OCI-LY3 (cell line): ENCODE measurements around the gene CNTLN.

Experiments
- H2AFZ ChIP-seq: fragments of 200-600, 300-600 bp; shearing (Covaris generic); 2 replicates; pipeline ENCODE4 v1.6.0; 2014; ENCODE audit warnings: antibody characterized with exemption, low read depth, low read length
- H3K27ac ChIP-seq: fragments of 200-600, 300-600 bp; sonication (generic); 2 replicates; pipeline ENCODE4 v1.5.1; 2014; ENCODE audit warnings: mild to moderate bottlenecking, low read length, moderate library complexity, mixed read lengths
- H3K27me3 ChIP-seq: fragments of 200-600, 300-600 bp; sonication (generic); 2 replicates; pipeline ENCODE4 v1.6.1; 2014; ENCODE audit warnings: low read depth, low read length, mixed read lengths
- H3K36me3 ChIP-seq: fragments of 200-600, 300-600 bp; sonication (generic); replicated peaks from 2 replicates; pipeline ENCODE3; 2014; ENCODE audit warnings: low read depth, low read length, mixed read lengths
- H3K4me1 ChIP-seq: fragments of 300-600, 200-600 bp; sonication (generic); 2 replicates; pipeline ENCODE4 v1.6.1; 2014; ENCODE audit warnings: low read length, mixed read lengths
- H3K4me2 ChIP-seq: fragments of 200-600, 300-600 bp; sonication (generic); 2 replicates; pipeline ENCODE4 v1.6.1; 2014; ENCODE audit warnings: low read length, mixed read lengths
- H3K4me3 ChIP-seq: fragments of 300-600, 200-600 bp; sonication (generic); 2 replicates; pipeline ENCODE4 v1.5.1; 2014; ENCODE audit warnings: antibody characterized with exemption, mild to moderate bottlenecking, low read length, moderate library complexity
- H3K79me2 ChIP-seq: fragments of 300-600, 200-600 bp; shearing (Covaris generic); 2 replicates; pipeline ENCODE4 v1.6.1; 2014; ENCODE audit warnings: mild to moderate bottlenecking, low read length, mixed read lengths
- H3K9ac ChIP-seq: fragments of 300-600, 200-600 bp; shearing (Covaris generic); 2 replicates; pipeline ENCODE4 v1.6.0; 2014; ENCODE audit warnings: mild to moderate bottlenecking, low read length, moderate library complexity
- H3K9me3 ChIP-seq: fragments of 200-600, 300-600 bp; shearing (Covaris generic); 2 replicates; pipeline ENCODE4 v1.6.1; 2014; ENCODE audit warnings: low read length, mixed read lengths; ENCODE audit not compliant: insufficient read depth
- H4K20me1 ChIP-seq: fragments of 200-600, 300-600 bp; sonication (generic); 2 replicates; pipeline ENCODE4 v1.6.1; 2016; ENCODE audit warnings: low read length, mixed read lengths; ENCODE audit not compliant: insufficient read depth
- EZH2phosphoT487 ChIP-seq: fragments of 200-600 bp; shearing (Covaris generic); IDR thresholded peaks from 2 replicates; pipeline ENCODE4 v1.6.1; 2018; ENCODE audit warnings: antibody characterized with exemption, mixed run types, low read depth
- TF ChIP-seq, protein P1 (sequence below): fragments of 200-600, 300-600 bp; sonication (generic); IDR thresholded peaks from 2 replicates; pipeline ENCODE4 v1.5.1; 2014; ENCODE audit warnings: antibody characterized with exemption, low read length, low read depth

Gene CNTLN

DNA sequence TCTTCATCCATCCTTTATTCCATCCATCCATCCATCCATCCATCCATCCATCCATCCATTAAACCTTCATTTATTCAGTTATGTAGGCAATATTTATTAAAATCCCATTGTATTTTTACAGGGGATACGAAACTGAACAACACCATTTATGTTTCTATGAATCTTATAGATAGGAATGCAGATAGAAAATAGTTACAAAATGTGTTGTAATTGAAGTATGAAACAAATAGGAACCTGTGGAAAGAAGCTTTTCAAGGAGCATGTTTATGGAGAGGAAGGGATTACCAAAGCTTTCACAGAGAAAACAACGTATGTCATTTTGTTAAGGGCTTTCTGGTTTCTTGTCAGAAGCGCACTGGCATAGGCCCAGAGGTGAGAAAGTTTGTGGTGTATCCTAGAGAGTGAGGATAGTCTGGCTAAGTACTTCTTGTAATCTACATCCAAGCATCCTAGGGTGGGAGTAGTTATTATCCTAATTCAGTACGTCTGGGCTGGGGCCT, 184.0 kb downstream of the CNTLN start:
- H3K4me3 ChIP-seq, result no peak overlapping the region
- no peak for TF ChIP-seq EZH2phosphoT487
- TF ChIP-seq, protein P1, sequence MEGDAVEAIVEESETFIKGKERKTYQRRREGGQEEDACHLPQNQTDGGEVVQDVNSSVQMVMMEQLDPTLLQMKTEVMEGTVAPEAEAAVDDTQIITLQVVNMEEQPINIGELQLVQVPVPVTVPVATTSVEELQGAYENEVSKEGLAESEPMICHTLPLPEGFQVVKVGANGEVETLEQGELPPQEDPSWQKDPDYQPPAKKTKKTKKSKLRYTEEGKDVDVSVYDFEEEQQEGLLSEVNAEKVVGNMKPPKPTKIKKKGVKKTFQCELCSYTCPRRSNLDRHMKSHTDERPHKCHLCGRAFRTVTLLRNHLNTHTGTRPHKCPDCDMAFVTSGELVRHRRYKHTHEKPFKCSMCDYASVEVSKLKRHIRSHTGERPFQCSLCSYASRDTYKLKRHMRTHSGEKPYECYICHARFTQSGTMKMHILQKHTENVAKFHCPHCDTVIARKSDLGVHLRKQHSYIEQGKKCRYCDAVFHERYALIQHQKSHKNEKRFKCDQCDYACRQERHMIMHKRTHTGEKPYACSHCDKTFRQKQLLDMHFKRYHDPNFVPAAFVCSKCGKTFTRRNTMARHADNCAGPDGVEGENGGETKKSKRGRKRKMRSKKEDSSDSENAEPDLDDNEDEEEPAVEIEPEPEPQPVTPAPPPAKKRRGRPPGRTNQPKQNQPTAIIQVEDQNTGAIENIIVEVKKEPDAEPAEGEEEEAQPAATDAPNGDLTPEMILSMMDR, result no peak
- no peaks in the 10 kb centered on the region for H3K36me3 ChIP-seq
- H3K9ac ChIP-seq, result no peak overlapping the region
- no peaks in the 10 kb centered on the region for H3K79me2 ChIP-seq
- no peak overlapping the region for H3K27ac ChIP-seq
- no peaks in the 10 kb centered on the region for H4K20me1 ChIP-seq
- no peaks in the 10 kb centered on the region for H3K27me3 ChIP-seq
- H3K9me3 ChIP-seq, result no peaks in the 10 kb centered on the region
- H3K4me2 ChIP-seq, result no peak overlapping the region
- H2AFZ ChIP-seq, result no peak overlapping the region
- H3K4me1 ChIP-seq, result no peaks in the 10 kb centered on the region

DNA sequence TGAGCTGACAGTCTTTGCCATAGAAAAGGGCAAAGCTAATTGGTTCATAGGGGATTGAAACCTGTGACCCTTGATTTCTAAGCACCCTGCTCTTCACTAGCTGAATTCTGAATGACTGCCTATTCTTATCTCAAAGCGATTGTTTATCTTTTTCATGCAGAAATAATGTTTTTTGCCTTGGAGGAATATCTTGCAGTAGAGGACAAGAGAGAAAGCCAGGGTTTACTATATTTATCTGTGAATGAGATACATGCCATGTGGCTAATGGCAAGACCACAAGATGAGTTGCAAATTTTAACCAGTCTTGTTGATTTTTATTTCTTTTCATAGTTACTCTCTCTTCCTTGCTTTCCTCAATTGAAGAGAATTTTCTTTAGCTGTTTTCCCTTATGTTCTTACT, 185.0 kb downstream of the CNTLN start:
- H3K9ac ChIP-seq, result no peak overlapping the region
- H3K4me1 ChIP-seq, result no peaks in the 10 kb centered on the region

DNA sequence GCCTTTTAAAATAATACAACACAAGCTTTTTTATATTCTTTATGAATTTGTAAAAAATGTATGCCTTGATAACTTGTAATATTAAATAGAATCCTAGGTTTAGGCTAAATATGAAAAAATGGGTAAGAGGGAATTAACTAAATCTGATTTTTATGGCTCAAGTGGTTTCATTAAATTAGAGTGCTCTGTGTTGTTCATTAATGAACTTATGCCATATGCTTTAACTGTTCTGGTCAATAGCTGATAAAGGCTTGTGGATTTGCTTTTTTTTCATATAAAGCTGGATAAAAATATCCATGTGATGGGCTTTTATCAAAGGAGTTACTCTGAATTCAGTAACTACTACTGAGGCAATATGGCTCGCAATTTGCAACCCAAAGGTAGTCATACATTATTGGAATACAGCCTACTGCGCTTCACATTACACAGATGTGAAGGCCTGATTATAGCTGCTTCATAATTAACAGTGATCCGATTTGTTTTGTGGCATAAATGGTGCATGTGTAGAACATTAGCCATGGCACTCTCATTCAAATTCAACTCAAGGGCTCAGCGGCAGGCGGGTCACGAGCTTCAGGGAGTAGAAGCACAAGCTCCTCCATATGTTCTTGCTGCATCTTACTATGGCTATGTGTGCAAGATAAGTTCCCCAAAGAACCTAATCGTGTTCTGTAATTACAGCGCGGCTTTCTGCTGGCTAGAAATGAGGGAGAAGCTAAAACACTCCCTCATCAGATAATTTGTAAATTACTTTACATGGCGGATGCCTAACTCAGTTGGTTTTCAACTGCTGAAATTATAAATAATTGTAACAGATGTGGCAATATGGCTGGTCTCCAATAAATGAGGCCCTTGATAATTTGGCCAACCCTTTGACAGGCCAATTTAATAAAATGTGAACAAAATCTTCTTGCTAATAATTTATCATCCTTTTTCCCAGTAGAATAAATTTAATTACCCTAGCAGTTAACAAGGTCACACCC, 188.3 kb downstream of the CNTLN start:
- Histone ChIP-seq H3K4me3 (no peak overlapping the region), H3K4me1 (no peaks in the 10 kb centered on the region)

More for the DNA sequence above, 185.0 kb downstream of the CNTLN start:
- Histone ChIP-seq H3K27me3 (no peaks in the 10 kb centered on the region), H3K27ac (no peak overlapping the region), H4K20me1 (no peaks in the 10 kb centered on the region), H3K9me3 (no peaks in the 10 kb centered on the region), H2AFZ (no peak overlapping the region), H3K36me3 (no peaks in the 10 kb centered on the region), H3K4me3 (no peak overlapping the region), H3K79me2 (no peaks in the 10 kb centered on the region), H3K4me2 (no peak overlapping the region)
- TF ChIP-seq, protein P1, result no peak
- TF ChIP-seq EZH2phosphoT487, result no peak

DNA sequence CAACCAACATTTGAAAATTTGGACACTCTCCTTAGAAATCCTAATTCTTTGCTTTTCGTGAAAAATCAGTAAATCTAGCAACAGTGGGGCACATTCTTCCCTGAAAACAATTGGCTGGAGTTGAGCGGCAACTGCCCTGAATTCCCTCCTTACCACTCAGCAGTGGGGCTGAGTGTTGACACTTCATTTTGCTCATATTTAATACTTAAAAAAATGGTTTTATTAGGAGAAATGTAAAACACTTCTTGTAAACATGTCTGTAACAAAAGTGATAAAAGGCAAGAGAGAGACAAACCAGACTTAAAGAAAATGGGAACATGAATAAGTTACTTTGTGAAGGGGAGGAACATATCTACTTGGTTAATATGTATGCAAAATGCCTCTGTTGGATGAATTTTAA, 193.5 kb downstream of the CNTLN start:
- H3K4me1 ChIP-seq, result no peaks in the 10 kb centered on the region
- H3K27me3 ChIP-seq, result no peaks in the 10 kb centered on the region
- H4K20me1 ChIP-seq, result no peaks in the 10 kb centered on the region
- TF ChIP-seq, protein P1, result no peak
- no peak for TF ChIP-seq EZH2phosphoT487
- no peak overlapping the region for H3K4me2 ChIP-seq
- H2AFZ ChIP-seq, result no peak overlapping the region
- no peak overlapping the region for H3K9ac ChIP-seq
- H3K9me3 ChIP-seq, result no peaks in the 10 kb centered on the region
- H3K36me3 ChIP-seq, result no peaks in the 10 kb centered on the region
- no peak overlapping the region for H3K27ac ChIP-seq
- no peak overlapping the region for H3K4me3 ChIP-seq
- no peaks in the 10 kb centered on the region for H3K79me2 ChIP-seq

More for the DNA sequence above, 188.3 kb downstream of the CNTLN start:
- Histone ChIP-seq H3K4me2 (no peak overlapping the region), H3K27ac (no peak overlapping the region), H3K9me3 (no peaks in the 10 kb centered on the region), H3K9ac (no peak overlapping the region), H2AFZ (no peak overlapping the region), H4K20me1 (no peaks in the 10 kb centered on the region), H3K27me3 (no peaks in the 10 kb centered on the region), H3K36me3 (no peaks in the 10 kb centered on the region), H3K79me2 (no peaks in the 10 kb centered on the region)
- TF ChIP-seq, protein P1, result no peak
